D721Med (cell line): ENCODE results near the gene SEPTIN7.

Experiments used
- DNase-seq: peaks from one replicate; pipeline ENCODE4 v3.0.0; 2011; ENCODE audit warnings: low spot score; ENCODE audit not compliant: insufficient read length
- FAIRE-seq: peaks from 2 replicates; lab custom pipeline; 2011; peaks lifted over from hg19 to GRCh38; lab: Jason Lieb, UNC
- CTCF ChIP-seq: IDR thresholded peaks from 2 replicates; pipeline ENCODE4 v1.5.1; 2012; ENCODE audit warnings: mild to moderate bottlenecking, control low read depth; ENCODE audit not compliant: insufficient read depth; ENCODE audit errors: missing control alignments

Gene SEPTIN7

DNA sequence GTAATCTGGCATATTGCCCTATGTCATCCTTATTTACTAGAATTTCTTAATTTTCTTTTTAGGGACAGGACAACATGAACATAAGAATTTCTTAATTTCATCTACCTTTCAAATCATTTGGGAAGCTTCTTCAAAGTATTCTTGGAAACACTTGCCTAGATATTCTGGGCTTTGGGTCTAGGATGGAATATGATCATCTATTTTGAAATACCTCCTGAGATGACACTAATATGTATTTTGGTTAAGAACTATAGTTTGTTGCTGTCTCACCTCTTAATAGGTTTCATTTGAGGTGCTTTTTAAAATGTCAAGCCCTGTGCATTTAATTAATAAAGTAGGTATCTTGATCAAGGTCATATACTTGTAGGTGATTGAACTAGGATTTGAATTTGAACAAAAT lies 49.1 kb downstream of the SEPTIN7 start:
- no peak for FAIRE-seq
- DNase-seq: no peak
- TF ChIP-seq CTCF: no peak
